Neuronal stem cell (in vitro differentiated cells): ENCODE data around the gene MTERF1.

Experiments
- DNase-seq: peaks from one replicate; pipeline ENCODE4 v3.0.0-alpha.2; 2013; ENCODE audit warnings: low spot score
- H2AFZ ChIP-seq: one replicate; pipeline ENCODE4 v1.6.1; 2013; ENCODE audit warnings: mild to moderate bottlenecking, low read length, inconsistent platforms
- H2AK5ac ChIP-seq: 2 replicates; pipeline ENCODE4 v1.6.1; 2013; ENCODE audit warnings: low read depth, mild to moderate bottlenecking, inconsistent platforms, low read length, moderate library complexity, mixed read lengths
- H2BK120ac ChIP-seq: 2 replicates; pipeline ENCODE4 v1.6.1; 2013; ENCODE audit warnings: low read depth, mild to moderate bottlenecking, inconsistent platforms, low read length, moderate library complexity, mixed read lengths
- H2BK12ac ChIP-seq: one replicate; pipeline ENCODE4 v1.6.1; 2013; ENCODE audit warnings: low read length, inconsistent platforms
- H2BK15ac ChIP-seq: 2 replicates; pipeline ENCODE4 v1.6.1; 2013; ENCODE audit warnings: mild to moderate bottlenecking, low read length, inconsistent platforms, mixed read lengths
- H2BK5ac ChIP-seq: one replicate; pipeline ENCODE4 v1.6.1; 2013; ENCODE audit warnings: inconsistent platforms, mild to moderate bottlenecking, low read length, moderate library complexity
- H3K14ac ChIP-seq: one replicate; pipeline ENCODE4 v1.6.1; 2013; ENCODE audit warnings: low read length, inconsistent platforms
- H3K18ac ChIP-seq: 2 replicates; pipeline ENCODE4 v1.6.1; 2013; ENCODE audit warnings: low read length, inconsistent platforms
- H3K23ac ChIP-seq: 2 replicates; pipeline ENCODE4 v1.6.1; 2013; ENCODE audit warnings: low read depth, mild to moderate bottlenecking, mixed read lengths, low read length, inconsistent platforms; ENCODE audit not compliant: poor library complexity
- H3K27ac ChIP-seq: replicated peaks from 3 replicates; pipeline ENCODE4 v1.5.1; 2013; ENCODE audit warnings: low read length, inconsistent platforms
- H3K27me3 ChIP-seq, 3 experiments: 2 replicates each; pipeline ENCODE4 v1.6.1; 2013; ENCODE audit warnings: low read length in 3 of 3, mild to moderate bottlenecking in 2 of 3, inconsistent platforms in 1 of 3, low read depth in 1 of 3, mixed read lengths in 1 of 3, moderate library complexity in 1 of 3; ENCODE audit not compliant: control insufficient read depth in 3 of 3, insufficient read depth in 3 of 3
- H3K36me3 ChIP-seq, 2 donors: replicated peaks in 1 of 2; 2 replicates each; pipeline ENCODE4 v1.6.1; 2013; ENCODE audit warnings: low read length in 2 of 2; ENCODE audit not compliant: control insufficient read depth in 2 of 2, insufficient read depth in 2 of 2
- H3K4ac ChIP-seq: 2 replicates; pipeline ENCODE4 v1.6.1; 2013; ENCODE audit warnings: inconsistent platforms, mild to moderate bottlenecking, low read length, moderate library complexity
- H3K4me1 ChIP-seq, 2 donors: 1 replicate in 1 of 2; 2 replicates in 1 of 2; pipeline ENCODE4 v1.6.1; 2013; ENCODE audit warnings: low read length in 2 of 2, low read depth in 1 of 2; ENCODE audit not compliant: control insufficient read depth in 2 of 2, insufficient read depth in 1 of 2
- H3K4me2 ChIP-seq: one replicate; pipeline ENCODE4 v1.6.1; 2013; ENCODE audit warnings: mild to moderate bottlenecking, low read length, inconsistent platforms; ENCODE audit not compliant: insufficient read depth, poor library complexity, severe bottlenecking
- H3K4me3 ChIP-seq, 2 donors: 2 replicates each; pipeline ENCODE4 v1.5.1; 2013; ENCODE audit warnings: low read length in 2 of 2, mild to moderate bottlenecking in 2 of 2, inconsistent platforms in 1 of 2, moderate library complexity in 1 of 2
- H3K79me1 ChIP-seq: one replicate; pipeline ENCODE4 v1.6.1; 2013; ENCODE audit warnings: low read depth, mild to moderate bottlenecking, inconsistent platforms, low read length, moderate library complexity
- H3K9ac ChIP-seq: one replicate; pipeline ENCODE4 v1.6.1; 2013; ENCODE audit warnings: mild to moderate bottlenecking, low read depth, low read length, inconsistent platforms; ENCODE audit not compliant: poor library complexity
- H3K9me3 ChIP-seq, 2 donors: replicated peaks in 1 of 2; 2 replicates each; pipeline versions ENCODE3 to v1.6.1; 2013; ENCODE audit warnings: low read length in 2 of 2, mild to moderate bottlenecking in 2 of 2, inconsistent platforms in 1 of 2, low read depth in 1 of 2, mixed read lengths in 1 of 2, moderate library complexity in 1 of 2; ENCODE audit not compliant: control insufficient read depth in 2 of 2, insufficient read depth in 1 of 2
- H4K8ac ChIP-seq: one replicate; pipeline ENCODE4 v1.6.1; 2013; ENCODE audit warnings: low read depth, mild to moderate bottlenecking, inconsistent platforms, low read length, moderate library complexity
- H4K91ac ChIP-seq: one replicate; pipeline ENCODE4 v1.6.1; 2013; ENCODE audit warnings: low read length, low read depth, mild to moderate bottlenecking, inconsistent platforms; ENCODE audit not compliant: poor library complexity
- WGBS, 2 donors: extraction: QIAGEN DNeasy Blood & Tissue Kit; methylation state at CpG; one replicate each; pipeline ENCODE4 v1.1.7; 2013; ENCODE audit warnings: missing lambda C conversion rate in 2 of 2, mixed read lengths in 1 of 2; ENCODE audit not compliant: insufficient read length in 2 of 2, insufficient replicate concordance in 1 of 2; ENCODE audit errors: extremely low coverage in 2 of 2; 5-methylcytosine and 5-hydroxymethylcytosine counted together

MTERF1 gene

DNA sequence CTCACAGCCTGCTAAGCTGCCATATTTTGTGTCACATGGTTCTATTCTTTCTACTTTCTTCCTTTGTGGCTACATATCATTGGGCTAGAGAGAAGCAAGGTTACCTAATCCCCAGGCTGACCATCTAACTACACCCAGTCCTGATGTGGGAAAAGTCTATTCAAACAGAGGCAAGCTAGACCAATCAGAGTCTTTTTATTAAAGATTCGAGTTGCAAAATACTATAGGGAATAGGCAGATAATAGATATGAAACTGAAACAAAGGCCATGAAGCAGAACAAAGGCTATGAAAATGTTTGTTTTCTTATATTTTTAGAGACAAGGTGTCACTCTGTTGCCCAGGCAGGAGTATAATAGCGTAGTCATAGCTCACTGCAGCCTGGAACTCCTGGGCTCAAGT, 36.7 kb downstream of the MTERF1 start:
- Histone ChIP-seq H2BK12ac (no peak overlapping the region), H2AK5ac (no peak overlapping the region), H3K9ac (no peak overlapping the region)

DNA sequence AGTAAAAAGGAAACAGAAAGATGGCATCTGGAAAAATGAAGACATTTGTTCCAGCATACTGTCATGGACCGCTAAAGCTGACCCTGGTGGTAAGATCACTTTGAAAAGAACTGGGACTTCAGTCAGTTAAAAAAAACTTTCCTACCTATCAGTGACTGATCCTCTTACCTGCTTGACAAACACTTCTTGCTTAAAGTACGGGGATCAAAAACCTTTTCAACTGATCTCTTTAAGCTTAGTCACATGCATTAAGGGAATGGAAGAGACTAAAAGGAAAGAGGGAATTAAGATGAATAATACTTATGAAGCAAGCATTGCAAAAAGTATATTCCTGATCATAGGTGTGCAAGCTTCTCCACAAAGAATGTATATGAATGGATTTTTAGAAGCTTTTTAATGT, 42.1 kb downstream of the MTERF1 start:
- no CpG with 5 or more reads among the region's 2 CpGs for WGBS, 2 donors
- H3K9me3 ChIP-seq, result peaks cover 2 to 20% of the 10 kb centered on the region in 2 donors
- H4K91ac ChIP-seq, result no peak overlapping the region
- no peak for DNase-seq
- H3K4me1 ChIP-seq, result peaks cover 0 to 18% of the 10 kb centered on the region in 2 donors
- no peak overlapping the region for H3K14ac ChIP-seq
- no peak overlapping the region for H3K18ac ChIP-seq
- H3K4me2 ChIP-seq, result no peak overlapping the region
- no peak overlapping the region for H3K4me3 ChIP-seq
- H3K27me3 ChIP-seq, result no peaks in the 10 kb centered on the region
- H3K9ac ChIP-seq, result no peak overlapping the region
- no peak overlapping the region for H2AK5ac ChIP-seq
- H3K23ac ChIP-seq, result no peak overlapping the region
- no peak overlapping the region for H3K27ac ChIP-seq
- H2BK120ac ChIP-seq, result no peak overlapping the region
- no peak overlapping the region for H2BK5ac ChIP-seq
- no peaks in the 10 kb centered on the region for H3K36me3 ChIP-seq
- peaks cover 2% of the 10 kb centered on the region for H3K79me1 ChIP-seq
- H2BK12ac ChIP-seq, result no peak overlapping the region
- no peak overlapping the region for H2AFZ ChIP-seq
- H2BK15ac ChIP-seq, result no peak overlapping the region
- H4K8ac ChIP-seq, result no peak overlapping the region
- no peak overlapping the region for H3K4ac ChIP-seq

More for the DNA sequence above, 36.7 kb downstream of the MTERF1 start:
- no peak overlapping the region for H2BK120ac ChIP-seq
- H3K23ac ChIP-seq, result no peak overlapping the region
- no peak overlapping the region for H3K14ac ChIP-seq
- peaks cover 5 to 30% of the 10 kb centered on the region in 2 donors for H3K9me3 ChIP-seq
- no peak overlapping the region for H2BK15ac ChIP-seq
- no peaks in the 10 kb centered on the region for H3K27me3 ChIP-seq
- peaks cover 6 to 7% of the 10 kb centered on the region in 2 donors for H3K4me1 ChIP-seq
- no CpG with 5 or more reads among the region's 2 CpGs for WGBS, 2 donors
- no peak overlapping the region for H3K4me2 ChIP-seq
- H4K91ac ChIP-seq, result no peak overlapping the region
- peak overlapping the region in 1 of 2 donors; percentile 40 for H3K4me3 ChIP-seq
- H2AFZ ChIP-seq, result no peak overlapping the region
- no peak overlapping the region for H2BK5ac ChIP-seq
- no peaks in the 10 kb centered on the region for H3K79me1 ChIP-seq
- H3K4ac ChIP-seq, result no peak overlapping the region
- no peak overlapping the region for H3K18ac ChIP-seq
- no peak for DNase-seq
- H3K27ac ChIP-seq, result no peak overlapping the region
- H3K36me3 ChIP-seq, result no peaks in the 10 kb centered on the region
- H4K8ac ChIP-seq, result no peak overlapping the region

DNA sequence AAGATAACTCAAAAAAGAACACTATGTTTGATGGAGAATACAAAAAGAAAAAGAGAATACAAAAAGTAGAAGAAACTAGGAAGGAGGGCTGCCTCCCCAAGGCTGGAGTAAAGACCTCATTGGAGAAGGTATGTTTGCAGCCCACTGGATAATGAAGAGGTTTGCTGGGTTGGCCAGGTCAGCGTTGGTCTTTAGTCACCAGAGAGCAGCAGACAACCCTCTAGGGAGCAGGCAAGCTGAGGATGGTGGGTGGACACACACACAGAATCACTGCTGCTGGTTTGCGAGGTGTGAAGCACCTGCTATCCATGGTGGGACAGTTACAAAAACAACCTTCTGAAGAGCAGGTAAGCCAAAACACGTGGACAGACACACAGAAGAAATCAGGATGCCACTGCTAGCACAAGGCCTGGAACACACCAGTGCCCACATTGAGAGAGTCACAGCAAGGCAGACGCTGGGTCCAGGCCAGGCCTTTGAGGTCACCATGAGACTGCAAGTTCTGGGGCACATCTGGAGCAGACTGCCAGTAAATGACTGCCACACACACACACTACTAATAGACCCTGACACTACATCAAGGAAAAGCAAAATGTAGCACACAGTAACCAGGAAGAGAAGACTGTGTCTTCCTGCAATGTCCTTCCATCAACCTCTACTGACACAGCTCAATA, 43.0 kb downstream of the MTERF1 start:
- Histone ChIP-seq H3K36me3 (no peaks in the 10 kb centered on the region), H3K79me1 (peaks cover 2% of the 10 kb centered on the region), H2BK15ac (no peak overlapping the region), H2AK5ac (no peak overlapping the region), H3K27me3 (no peaks in the 10 kb centered on the region), H2BK120ac (no peak overlapping the region), H4K91ac (no peak overlapping the region), H3K27ac (no peak overlapping the region), H3K4me3 (peak overlapping the region in 1 of 2 donors; percentile 18), H3K14ac (no peak overlapping the region), H3K9me3 (peaks cover 2 to 14% of the 10 kb centered on the region in 2 donors), H3K4me1 (peaks cover 0 to 18% of the 10 kb centered on the region in 2 donors), H2AFZ (no peak overlapping the region), H3K18ac (no peak overlapping the region), H3K4ac (no peak overlapping the region), H2BK12ac (no peak overlapping the region), H3K23ac (no peak overlapping the region), H4K8ac (no peak overlapping the region), H3K9ac (no peak overlapping the region), H2BK5ac (no peak overlapping the region), H3K4me2 (no peak overlapping the region)
- DNase-seq, result no peak
- WGBS, 2 donors, result no CpG with 5 or more reads among the region's 4 CpGs

DNA sequence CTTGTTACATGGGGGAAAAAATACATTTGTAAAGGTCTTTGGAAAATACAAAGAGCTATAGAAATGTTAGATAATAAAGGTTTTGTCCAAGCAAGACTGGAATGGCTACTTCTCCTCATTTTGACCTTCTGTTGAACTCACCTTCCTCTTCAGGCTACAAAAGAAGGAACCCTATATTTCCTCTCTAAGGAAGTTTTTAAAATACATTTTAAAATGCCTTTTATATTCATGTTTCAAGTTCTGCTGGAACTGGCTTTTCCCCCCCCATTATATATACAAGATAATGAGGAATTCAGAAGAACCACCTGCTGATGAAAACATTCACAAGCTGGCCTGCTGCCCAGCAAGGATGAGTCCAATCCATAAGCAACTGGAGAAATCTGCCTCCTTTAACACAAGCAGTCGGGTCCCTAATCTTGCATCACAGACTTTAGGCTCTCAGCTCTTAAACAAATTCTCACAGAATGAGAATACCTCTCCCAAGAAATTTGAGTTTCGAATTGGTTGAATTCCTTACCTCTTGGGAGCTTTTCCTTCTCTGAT, 44.6 kb downstream of the MTERF1 start:
- no peak for DNase-seq
- Histone ChIP-seq H3K23ac (no peak overlapping the region), H3K4me3 (no peak overlapping the region), H3K79me1 (peaks cover 2% of the 10 kb centered on the region), H3K9me3 (peaks cover 0 to 5% of the 10 kb centered on the region in 2 donors), H2BK12ac (no peak overlapping the region), H3K4me1 (peaks cover 0 to 18% of the 10 kb centered on the region in 2 donors), H3K18ac (no peak overlapping the region), H2AFZ (no peak overlapping the region), H3K4ac (no peak overlapping the region), H3K27ac (no peak overlapping the region), H3K27me3 (no peaks in the 10 kb centered on the region), H4K91ac (no peak overlapping the region), H3K14ac (no peak overlapping the region), H3K4me2 (no peak overlapping the region), H3K36me3 (no peaks in the 10 kb centered on the region), H2BK15ac (no peak overlapping the region), H2AK5ac (no peak overlapping the region), H2BK120ac (no peak overlapping the region), H3K9ac (no peak overlapping the region), H4K8ac (no peak overlapping the region), H2BK5ac (no peak overlapping the region)
- WGBS, 2 donors, result no CpG with 5 or more reads among the region's 2 CpGs
